HG03103 (cell line): ENCODE results near the gene SHISA7.

Source experiments
- ATAC-seq: cut with Tn5 transposase; IDR thresholded peaks from one replicate; pipeline ENCODE4 v1.9.1; 2021; ENCODE audit warnings: low read depth; ENCODE audit not compliant: unreplicated experiment

SHISA7 gene

DNA sequence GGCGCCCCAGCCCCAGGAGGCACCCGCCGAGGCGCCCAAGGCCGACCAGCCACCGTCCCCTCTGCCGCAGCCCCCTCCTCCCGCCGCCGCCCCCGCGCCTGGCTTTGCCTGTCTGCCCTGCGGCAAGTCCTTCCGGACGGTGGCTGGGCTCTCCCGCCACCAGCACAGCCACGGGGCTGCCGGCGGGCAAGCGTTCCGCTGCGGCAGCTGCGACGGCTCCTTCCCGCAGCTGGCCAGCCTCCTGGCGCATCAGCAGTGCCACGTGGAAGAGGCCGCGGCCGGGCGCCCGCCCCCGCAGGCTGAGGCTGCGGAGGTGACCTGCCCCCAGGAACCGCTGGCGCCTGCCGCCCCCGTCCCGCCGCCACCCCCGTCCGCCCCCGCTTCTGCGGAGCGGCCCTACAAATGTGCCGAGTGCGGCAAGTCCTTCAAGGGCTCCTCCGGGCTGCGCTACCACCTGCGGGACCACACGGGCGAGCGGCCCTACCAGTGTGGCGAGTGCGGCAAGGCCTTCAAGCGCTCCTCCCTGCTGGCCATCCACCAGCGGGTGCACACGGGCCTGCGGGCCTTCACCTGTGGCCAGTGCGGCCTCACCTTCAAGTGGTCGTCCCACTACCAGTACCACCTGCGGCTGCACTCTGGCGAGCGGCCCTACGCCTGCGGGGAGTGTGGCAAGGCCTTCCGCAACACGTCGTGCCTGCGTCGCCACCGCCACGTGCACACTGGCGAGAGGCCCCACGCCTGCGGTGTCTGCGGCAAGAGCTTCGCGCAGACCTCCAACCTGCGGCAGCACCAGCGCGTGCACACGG is 39.3 kb upstream of the SHISA7 start:
- no peak for ATAC-seq

DNA sequence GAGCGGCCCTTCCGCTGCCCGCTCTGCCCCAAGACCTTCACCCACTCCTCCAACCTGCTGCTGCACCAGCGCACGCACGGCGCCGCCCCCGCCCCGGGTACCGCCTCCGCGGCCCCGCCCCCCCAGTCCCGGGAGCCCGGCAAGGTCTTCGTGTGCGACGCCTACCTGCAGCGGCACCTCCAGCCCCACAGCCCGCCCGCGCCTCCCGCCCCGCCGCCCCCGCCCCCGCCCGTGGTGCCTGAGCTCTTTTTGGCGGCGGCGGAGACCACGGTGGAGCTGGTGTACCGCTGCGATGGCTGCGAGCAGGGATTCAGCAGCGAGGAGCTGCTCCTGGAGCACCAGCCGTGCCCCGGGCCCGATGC is 38.7 kb upstream of the SHISA7 start:
- ATAC-seq, result no peak

DNA sequence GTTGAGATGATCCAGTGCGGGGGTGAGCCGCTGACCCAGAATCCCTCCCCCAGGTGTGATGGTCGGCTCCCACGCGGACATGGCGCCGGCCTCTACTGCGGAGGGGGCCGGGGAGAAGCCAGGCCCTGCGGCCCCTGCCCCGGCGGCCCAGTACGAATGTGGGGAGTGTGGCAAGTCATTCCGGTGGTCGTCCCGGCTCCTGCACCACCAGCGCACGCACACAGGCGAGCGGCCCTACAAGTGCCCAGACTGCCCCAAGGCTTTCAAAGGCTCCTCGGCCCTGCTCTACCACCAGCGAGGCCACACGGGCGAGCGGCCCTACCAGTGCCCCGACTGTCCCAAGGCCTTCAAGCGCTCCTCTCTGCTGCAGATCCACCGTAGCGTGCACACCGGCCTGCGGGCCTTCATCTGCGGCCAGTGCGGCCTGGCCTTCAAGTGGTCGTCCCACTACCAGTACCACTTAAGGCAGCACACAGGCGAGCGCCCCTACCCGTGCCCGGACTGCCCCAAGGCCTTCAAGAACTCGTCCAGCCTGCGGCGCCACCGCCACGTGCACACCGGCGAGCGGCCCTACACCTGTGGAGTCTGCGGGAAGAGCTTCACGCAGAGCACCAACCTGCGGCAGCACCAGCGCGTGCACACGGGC is 38.2 kb upstream of the SHISA7 start:
- ATAC-seq, result no peak

DNA sequence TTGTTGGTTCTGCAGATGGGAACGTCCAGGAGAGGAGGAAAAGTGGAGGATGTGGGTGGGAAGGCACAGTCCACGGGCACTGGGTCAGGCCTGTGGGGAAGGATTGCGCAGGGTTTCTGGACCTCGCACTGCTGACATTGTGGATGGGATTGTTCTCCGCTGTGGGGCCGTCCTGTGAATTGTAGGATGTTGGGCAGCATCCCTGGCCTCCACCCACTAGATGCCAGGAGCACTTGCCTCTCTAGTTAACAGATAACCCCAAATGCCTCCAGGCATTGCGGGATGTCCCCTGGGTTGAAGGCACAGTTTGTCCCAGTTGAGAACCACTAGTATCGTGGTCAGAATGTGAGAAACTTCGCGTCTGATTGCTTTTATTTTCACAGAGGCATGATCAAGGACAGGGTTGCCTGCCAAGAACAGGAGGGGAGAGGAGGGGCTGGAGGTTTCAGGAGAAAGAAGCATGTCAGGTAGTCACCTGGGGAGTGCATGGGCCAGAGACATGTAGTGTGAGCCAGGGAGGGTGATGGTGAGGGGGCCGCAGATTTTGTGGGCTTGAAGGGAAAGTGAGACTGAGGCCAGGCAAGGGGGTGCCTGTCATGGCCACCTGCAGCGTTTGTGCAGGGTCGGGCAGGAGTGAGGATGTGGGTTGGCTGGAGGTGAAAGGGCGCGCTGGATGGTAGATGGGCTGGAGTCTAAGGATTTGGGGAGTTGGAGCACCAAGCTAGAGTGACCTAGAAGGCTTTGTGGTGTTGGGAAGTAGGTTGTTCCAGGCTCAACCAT is 36.5 kb upstream of the SHISA7 start:
- no peak for ATAC-seq

DNA sequence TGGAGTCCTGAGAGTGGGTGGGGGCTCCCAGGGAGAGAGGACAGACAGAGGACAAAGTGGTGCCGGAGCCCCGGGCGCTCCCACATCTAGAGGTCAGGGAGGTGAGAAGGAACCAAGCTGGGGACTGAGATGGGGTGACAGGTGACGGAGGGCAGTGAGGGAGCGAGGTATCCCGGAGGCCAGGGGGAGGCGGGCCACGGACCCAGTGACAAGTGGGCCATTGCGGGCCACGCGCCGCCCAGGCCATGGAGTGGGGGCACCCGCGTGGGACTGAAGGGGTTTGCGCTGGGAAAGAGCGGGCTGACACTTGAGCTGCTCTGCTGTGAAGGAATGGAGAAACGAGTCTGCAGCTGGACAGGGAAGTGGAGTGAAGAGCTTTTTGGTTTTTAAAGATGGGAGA is 35.9 kb upstream of the SHISA7 start:
- no peak for ATAC-seq

DNA sequence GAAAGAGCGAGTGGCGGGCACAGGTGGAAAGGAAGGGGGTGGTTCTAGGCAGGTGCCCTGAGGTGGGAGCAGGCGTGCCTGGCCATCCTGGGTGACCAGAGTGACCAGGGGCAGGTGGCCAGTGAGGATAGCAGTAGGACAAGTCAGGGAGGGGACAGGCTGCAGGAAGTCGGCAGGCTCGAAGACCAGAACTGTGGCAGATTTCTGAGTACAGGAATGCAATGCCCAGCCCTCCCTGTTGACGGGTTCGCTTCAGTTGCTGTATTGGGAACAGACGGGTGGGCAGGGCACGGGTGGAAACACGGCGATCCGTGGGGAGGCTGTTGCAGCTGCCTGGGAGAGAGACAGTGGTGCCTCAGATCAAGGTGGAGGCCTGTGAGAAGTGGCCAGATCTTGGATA is 35.3 kb upstream of the SHISA7 start:
- ATAC-seq, result no peak

DNA sequence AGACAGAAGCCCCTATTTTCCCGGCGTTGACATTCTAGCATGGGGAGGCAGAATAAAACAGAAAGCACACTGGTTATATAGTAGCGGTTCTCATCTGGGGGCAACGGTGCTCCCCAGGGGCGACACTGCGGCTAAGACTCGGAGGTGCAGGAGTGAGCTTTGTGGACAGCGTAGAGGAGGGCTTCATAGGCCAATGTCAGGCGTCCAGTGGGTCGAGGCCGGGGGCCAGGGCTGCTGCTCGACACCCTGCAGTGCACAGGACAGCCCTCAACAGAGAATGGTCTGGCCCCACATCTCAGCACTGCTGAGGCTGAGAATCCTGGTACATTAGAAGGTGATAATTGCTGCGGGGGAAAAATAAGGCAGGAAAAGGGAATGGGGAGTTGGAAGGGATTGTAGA is 34.8 kb upstream of the SHISA7 start:
- no peak for ATAC-seq

DNA sequence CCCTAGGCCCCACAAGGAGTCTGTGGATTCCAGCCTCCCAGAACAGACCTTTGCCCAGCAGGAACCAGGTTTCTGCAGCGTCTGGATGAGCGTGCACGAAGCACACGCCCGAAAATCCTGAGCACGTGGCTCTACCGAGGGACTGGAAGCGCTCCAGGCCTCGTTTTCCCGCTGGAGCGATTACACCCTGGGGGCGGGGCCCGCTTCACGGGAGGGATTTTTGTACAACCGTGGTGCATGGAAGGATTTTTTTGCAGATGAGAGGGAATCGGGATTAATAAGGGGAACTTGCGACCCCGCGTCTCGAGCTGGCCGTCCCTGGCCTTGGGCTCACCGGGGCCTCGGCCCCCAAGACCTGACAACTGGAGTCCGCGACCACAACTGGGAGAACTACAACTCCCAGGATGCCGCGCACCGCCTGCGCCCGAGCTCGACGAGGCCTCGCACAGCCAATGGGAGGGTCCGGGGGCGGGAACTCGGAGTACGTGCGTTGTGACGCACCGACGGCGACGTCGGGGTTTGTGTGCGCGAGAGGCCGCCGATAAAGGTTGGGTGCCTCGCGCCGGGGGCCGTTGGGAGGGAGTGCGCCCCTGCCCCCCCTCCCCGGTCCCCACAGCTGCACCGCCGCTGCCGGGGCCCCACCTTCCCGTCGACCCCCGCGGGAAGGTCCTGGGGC is 33.1 kb upstream of the SHISA7 start, which contains the start of gene ZNF628:
Gene ZNF628, plus strand, starts transcription at position 518 of the 676 bp plus-strand sequence. CDS start 3,294 bp downstream, outside the sequence.
- ATAC-seq, result peak; percentile 91

DNA sequence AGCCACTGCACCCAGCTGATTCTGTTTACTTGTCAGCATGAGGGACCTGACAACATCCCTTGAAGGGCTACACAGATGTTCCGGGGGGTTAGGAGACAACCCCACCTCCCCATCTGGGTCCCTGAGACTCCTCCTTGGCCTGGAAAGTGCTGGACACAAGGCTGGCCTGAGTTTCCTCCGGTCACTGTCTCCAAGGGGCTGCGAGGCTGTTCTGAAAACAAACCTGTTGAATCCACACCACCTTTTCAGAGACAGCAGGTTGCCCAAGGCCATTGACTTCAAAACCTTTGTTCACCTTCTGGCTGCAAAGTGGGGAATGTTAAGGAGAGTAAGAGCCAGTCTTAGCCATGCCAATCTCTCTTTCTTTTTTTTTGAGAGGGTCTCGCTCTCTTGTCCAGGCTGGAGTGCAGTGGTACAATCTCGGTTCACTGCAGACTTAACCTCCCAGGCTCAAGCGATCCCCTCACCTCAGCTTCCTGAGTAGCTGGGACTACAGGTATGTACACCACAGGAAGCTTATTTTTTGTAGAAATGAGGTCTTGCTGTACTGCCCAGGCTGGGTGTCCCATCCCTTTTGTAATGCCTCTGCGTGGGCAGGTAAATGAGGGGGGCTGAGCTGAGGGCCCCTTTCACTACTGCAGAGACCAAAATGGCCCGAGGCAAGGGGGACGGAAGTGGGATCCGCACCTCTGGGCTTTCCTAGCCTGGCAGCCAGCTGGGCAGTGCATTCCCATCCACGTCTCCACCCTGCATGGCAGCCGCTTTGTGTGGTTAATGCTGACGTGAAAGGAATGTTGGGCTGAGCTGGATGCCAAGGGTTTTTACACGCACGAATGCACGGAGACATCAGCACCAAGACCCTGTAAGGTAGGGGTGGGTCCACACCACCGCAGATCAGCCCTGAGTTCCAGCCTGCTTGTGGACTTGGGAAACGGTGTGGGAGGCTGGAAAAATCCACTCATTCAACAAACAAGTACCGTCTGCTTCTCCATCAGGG is 31.5 kb upstream of the SHISA7 start:
- no peak for ATAC-seq

DNA sequence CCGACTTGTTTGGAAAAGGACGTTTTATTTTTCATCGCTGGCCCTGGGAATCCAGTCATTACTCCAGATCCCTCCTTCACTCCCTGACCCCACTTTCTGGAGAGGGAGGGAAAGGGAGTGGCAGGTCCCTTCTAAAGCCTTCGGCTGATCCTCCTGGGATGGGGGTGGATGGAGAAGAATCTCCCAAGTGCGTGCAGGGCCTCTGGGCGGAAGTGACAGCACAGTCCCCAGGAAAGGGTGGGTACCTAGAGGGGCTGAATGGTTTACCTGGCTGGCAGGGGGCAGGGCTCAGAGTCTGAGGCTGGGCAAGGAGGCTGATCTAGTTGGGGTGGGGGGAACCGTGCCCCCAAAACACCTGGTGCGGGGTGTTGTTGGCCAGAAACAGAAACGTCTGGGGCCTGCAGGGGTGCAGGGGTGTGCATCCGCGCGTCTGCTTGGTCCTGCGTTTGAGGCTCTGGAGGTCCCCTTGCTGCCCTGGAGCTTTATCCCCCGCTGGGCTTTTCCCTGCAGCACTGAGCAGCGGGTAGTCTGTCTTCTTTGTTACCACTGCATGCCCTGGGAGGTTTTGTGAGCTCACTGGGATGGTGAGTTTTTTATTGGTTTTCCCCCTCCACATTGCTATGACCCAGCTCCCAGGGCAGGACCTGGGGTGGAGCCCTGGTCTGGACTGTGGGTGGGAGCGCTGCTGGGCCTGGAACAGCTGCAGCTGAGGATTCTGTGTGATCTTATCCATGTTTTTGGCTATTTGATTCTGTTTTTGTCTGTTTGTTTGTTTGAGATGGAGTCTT is 30.3 kb upstream of the SHISA7 start:
- ATAC-seq, result no peak

DNA sequence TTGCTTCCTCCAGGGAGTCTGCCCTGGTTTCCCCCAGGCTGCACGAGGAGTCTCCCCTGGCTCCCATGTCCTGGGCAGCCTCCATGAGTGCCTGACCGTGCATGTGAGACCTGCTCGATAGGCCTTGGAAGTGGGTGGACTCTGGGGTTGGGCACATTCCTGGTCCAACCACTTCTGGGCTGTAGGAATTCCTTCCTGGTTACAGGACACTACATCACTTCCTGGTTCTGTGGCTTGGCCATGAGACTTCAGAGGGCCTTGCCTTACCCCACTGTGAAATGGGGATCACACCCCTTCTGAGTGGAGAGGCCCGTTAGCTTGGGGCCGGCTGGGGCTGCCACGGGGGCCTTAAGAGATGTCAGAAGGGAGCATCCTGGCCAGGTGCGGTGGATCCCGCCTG is 29.4 kb upstream of the SHISA7 start:
- ATAC-seq, result no peak

DNA sequence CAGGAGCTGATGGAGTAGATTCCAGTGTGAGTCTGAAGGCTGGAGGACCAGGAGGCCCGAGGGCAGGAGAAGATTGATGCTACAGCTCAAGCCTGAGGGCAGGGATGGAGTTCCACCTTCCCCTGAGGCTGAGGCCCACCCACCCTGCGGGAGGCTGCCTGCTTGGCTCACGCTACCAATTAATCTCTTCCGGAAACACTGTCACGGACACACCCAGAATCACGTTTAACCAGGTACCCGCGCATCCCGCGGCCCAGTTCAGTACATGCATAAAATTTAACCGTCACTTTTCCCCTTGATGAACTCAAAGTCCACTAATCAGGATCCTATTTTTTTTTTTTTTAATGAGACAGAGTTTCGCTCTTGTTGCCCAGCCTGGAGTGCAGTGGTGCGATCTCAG is 28.2 kb upstream of the SHISA7 start:
- ATAC-seq, result no peak

DNA sequence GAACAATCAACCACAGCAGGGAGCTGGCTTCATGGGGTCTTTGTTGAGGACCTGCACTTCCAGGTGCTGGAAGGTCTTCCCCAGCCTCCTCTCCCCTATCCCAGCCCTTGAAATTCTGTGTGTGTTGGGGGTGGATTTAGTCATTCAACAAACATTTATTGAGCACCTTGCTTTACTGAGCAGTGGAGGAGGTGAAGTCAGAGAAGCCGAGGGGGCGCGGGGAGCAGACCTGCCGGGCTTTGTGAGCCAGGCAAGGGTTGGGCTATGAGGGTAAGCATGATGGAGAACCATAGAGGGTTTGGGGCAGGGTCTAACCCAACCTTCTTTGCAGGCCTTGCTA is 24.9 kb upstream of the SHISA7 start:
- ATAC-seq, result no peak

DNA sequence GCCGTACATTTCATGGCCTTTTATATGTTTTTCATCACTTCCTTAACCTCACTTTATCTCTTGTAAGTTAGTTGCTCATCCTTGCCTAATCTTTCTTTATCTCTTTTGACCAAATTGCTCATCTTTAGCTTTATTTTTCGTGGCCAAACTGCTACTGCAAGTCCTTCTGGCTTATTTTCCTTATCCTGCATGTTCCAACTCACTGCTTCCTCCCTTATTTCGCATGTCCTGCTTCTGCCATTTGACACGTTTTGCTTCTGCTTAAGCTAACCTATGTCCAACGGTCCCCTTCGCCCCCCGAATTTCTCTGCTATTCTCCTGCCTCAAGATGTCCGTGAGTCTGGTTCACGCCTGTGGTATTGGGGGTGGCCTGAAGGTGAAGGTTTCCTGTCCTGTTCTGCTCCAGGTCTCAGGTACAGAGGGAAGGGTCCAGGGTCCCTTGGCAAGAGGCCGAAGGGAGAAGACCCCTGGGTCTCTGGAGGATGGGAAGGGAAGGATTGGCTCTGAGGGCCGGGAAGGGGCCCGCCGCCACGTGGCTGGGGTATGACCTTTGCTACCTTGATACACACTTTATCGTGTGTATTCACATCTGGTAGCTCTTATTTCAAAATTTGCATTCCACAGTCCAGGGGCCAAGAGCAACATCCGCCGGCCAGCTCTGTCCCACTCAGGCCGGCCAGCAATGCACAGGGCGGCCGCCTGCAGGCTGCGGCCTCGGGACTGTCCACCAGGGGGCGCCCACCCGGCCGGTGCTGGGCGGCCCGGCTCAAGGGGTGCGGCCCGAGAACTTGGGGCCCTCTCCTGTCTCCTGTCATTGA is 24.3 kb upstream of the SHISA7 start:
- ATAC-seq, result no peak

DNA sequence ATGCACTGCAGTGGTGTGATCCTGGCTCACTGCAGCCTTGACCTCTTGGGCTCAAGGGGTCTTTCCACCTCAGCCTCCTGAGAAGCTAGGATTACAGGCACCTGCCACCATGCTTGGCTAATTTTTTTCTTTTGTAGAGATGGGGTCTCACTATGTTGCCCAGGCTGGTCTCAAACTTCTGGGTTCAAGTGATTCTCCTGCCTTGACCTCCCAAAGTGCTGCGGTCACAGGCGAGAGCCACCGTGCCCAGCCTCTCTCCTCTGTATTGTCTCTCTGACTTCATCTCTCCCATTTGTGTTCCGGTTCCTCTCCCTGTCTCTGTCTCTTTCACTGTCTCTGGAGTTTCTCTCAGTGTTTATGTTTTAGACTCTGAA is 23.1 kb upstream of the SHISA7 start:
- no peak for ATAC-seq

DNA sequence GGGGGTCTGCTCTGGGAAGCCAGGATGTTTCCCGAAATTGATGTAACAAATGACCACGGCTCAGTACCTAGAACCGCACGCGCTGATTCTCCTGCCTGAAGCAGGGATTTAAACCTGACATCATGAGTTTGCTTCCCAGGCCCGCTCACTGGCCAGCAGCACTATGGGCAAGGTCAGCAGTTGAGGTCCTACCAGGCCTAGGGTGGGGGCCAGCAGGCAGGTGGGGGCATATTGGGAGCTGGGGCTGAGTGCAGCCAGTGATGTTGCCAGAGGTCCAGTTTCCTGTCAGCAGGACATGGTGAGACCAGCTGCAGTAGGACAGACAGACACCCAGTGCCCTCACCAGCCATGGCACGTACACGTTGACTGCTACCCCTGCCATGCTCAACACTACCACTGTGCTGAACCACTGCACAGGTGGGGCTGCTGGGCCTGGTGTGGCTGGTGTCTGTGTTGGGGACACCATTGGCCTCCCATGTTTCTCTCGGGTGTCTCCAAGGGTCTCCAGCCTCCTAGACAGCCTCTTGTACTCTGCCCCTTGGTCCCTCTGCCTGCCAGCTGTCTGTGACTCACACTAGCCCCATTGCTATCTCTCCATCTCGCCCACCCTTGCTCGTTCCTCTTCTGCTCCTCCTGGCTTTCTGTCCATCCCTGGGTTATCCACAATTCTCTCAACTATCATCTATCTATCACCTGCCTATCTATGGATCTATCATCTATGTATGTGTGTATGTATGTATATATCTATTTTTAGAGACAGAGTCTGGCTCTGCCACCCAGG is 22.6 kb upstream of the SHISA7 start:
- no peak for ATAC-seq

DNA sequence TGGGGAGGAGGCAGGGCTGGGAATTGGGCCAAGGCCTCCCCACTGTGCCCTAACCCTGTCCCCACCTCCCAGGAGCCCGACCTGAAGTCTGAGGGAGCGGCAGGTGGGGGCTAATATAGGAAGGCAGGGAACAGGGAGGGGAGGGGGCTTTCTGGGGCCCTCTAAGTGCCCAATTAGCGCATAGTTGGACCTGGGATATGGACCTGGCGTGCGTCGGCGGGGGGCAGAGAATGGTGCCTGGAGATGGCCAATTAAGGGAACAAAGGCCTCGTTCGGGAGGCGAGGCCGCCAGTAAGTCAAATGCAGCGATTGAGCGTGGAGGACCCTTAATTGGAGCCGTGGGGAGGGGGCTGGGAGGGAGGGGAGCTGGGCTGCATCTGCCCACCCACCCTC is 21.6 kb upstream of the SHISA7 start, which contains the start of gene C19orf85:
Gene C19orf85, minus strand, starts transcription at position 90 of the 393 bp plus-strand sequence. CDS start 197 bp downstream, outside the sequence.
- ATAC-seq, result no peak
